NCI-H187 treated with DMSO at 0.1 percent for 48 hours (cell line): Measurements from ENCODE around the gene MVB12B.

ENCODE experiments used
- DNase-seq: peaks from one replicate; lab custom pipeline; 2025; lab: John Stamatoyannopoulos, UW

MVB12B gene

GRCh38 chr9:126453156-126453963 lies 126.7 kb downstream of the MVB12B start:
- DNase-seq, result no peak

- DNase-seq, result no peak
Measured at GRCh38 chr9:126454215-126454614, 127.6 kb downstream of the MVB12B start.

GRCh38 chr9:126454795-126455194 lies 128.2 kb downstream of the MVB12B start:
- no peak for DNase-seq

GRCh38 chr9:126456441-126457174 lies 130.0 kb downstream of the MVB12B start:
- DNase-seq, result no peak

GRCh38 chr9:126457175-126457547 lies 130.5 kb downstream of the MVB12B start:
- DNase-seq, result no peak

GRCh38 chr9:126457890-126458289 lies 131.3 kb downstream of the MVB12B start:
- DNase-seq, result no peak

- no peak for DNase-seq
Measured at GRCh38 chr9:126459126-126459525, 132.5 kb downstream of the MVB12B start.

- DNase-seq, result no peak
Measured at GRCh38 chr9:126459546-126459945, 132.9 kb downstream of the MVB12B start.

GRCh38 chr9:126459965-126460843 lies 133.6 kb downstream of the MVB12B start:
- no peak for DNase-seq

GRCh38 chr9:126461029-126461428 lies 134.4 kb downstream of the MVB12B start:
- DNase-seq, result no peak

- no peak for DNase-seq
Measured at GRCh38 chr9:126461608-126462007, 135.0 kb downstream of the MVB12B start.

- no peak for DNase-seq
Measured at GRCh38 chr9:126462617-126463016, 136.0 kb downstream of the MVB12B start.

GRCh38 chr9:126463426-126463825 lies 136.8 kb downstream of the MVB12B start:
- DNase-seq, result no peak

GRCh38 chr9:126464694-126465441 lies 138.2 kb downstream of the MVB12B start:
- DNase-seq, result no peak

- DNase-seq, result no peak
Measured at GRCh38 chr9:126465977-126466376, 139.3 kb downstream of the MVB12B start.

GRCh38 chr9:126468141-126468825 lies 141.7 kb downstream of the MVB12B start:
- no peak for DNase-seq

GRCh38 chr9:126470241-126470993 lies 143.8 kb downstream of the MVB12B start:
- DNase-seq, result no peak

- DNase-seq, result no peak
Measured at GRCh38 chr9:126471084-126471624, 144.5 kb downstream of the MVB12B start.

- no peak for DNase-seq
Measured at GRCh38 chr9:126472198-126472947, 145.7 kb downstream of the MVB12B start.
